NCI-H1092 (cell line): ENCODE data around the gene MTMR6.

ENCODE experiments used
- DNase-seq: peaks from one replicate; lab custom pipeline; 2025; lab: John Stamatoyannopoulos, UW

MTMR6 gene

DNA sequence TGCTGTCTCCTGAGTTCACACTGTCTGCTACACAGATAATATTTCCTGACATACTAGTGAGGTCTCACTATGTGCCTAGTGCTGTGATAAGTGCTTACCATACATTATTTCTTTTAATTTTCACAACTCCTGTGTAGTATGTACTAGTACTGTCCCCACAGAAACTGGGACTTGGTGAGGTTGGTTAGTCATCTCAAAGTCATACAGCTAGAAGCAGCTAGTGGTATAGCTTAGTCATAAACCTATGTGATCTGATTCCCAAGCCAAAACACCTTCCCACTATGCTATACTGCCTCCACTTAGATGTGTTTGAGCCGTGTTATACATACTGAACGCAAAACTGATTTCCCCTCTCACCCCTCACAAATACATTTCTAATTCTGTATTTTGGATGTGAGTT is 10.5 kb downstream of the MTMR6 start:
- DNase-seq: no peak

DNA sequence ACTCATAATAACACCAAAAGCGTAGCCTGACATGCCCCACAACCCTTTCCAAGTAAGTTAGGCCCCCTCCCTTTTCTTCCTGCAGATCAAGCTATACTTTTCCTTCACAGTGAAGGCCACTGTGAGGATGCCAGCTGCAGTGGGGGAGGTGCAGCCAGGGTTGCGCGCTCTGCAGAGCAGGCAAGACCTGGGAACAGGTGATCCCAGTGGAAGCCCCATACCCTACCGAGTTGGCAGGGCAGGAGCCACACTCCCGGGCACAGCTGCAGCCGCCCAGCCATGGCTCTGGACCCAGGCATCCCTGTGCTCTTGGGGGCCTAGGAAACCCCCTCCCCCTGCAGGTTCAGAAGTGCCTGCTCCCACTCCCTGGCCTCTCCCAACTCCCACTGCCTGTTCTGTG is 18.7 kb downstream of the MTMR6 start:
- no peak for DNase-seq

DNA sequence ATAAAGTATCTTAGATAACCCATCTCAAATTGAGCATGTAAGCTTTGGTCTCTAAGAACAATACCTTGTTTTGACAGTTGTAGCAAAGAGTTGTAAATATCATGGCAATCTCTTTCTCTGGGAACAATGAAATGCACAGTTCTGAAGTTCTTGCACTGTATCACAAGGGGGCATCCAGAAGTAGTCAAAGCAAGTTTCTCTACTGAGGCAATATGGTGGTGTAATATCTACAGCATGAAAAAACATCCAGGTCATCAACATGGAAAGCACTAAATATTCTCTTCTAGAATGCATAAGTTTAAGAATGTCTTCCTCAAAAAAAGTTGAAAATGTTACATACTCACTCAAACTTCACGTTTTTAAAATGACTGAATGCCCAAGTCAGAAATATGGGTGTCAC is 19.6 kb downstream of the MTMR6 start:
- DNase-seq: no peak

DNA sequence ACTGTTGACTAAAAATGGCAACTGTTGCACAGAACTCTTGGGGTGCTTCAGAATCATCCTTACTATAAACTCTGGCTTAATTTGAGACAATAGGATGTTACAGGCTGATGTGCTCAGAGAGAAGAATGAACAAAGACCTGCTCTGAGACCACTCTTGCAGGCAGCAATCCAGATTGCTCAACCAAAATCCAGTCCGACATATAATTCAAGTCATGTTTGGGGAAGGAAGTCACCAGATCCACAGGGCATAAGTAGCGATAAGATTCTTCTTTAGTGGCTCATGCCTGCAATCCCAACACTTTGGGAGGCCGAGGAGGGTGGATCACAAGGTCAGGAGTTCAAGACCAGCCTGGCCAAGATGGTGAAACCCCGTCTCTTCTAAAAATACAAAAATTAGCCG is 20.6 kb downstream of the MTMR6 start:
- DNase-seq: no peak

DNA sequence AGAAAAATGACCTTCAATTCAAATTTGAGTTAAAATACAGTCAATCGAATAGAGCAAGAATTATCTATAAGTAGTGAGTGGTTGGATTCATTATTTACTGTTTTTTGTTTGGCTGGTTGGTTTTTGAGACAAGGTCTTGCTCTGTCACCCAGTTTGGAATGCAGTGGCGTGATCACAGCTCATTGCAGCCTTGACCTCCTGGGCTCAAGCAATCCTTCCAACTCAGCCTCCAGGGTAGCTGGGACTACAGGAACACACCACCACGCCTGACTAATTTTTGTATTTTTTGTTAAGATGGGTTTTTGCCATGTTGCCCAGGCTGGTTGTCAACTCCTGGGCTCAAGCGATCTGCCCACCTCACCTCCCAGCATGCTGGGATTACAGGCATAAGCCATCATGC is 25.0 kb downstream of the MTMR6 start:
- no peak for DNase-seq

DNA sequence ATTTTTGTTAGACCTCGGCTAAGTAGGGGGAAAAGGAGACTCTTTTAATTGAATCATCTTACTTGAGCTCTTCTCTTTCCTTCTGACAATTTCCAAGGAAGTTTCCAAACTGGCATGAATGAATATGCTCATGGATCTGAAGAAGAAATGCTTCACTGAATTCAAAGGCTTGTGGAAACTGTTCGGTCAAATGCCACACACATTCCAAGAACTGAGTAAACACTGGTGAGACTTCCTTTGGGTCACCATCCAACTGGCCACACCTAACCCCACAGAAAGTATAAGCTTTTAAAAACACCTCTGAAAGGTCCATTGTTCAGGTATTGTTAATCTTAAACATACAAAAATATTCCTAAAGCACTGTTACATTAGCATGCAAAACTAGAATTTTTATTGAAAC is 33.6 kb downstream of the MTMR6 start:
- no peak for DNase-seq

DNA sequence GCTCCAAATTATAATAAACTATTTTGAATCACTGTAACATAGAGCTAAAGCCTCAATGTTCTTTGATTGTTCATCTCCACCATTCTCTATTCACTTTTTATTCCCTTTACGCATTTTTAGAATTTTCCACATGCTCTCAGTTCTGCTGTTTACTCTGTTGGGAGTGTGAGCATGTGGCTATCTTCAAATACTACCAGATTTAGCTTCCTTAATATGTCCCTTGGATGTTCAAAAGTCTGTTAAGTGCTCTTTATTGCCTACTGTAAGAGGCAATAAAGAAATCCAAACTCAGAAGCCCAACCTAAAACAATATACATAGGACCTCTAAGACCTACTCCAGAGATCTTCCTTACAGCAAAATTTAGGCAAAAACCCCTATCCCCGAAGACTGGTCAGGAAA is 34.5 kb downstream of the MTMR6 start:
- no peak for DNase-seq

DNA sequence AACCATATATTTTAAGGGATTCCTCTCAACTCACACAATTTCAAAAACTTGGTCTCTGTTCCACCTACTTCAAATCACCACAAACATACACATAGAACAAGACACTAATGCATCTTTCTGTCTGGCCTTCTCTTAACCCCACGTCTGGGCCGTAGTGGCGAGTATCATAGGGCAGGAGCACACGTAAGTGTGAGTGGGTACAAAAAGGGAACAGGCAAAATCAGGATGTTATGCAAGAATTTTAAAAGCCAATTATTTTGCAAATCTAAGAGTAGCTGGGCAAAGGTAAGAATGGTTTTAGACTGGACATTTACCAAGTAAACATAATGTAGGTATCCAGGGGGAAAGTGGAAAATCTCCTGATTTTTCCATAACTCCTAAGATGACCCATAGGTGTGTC is 35.1 kb downstream of the MTMR6 start:
- no peak for DNase-seq

DNA sequence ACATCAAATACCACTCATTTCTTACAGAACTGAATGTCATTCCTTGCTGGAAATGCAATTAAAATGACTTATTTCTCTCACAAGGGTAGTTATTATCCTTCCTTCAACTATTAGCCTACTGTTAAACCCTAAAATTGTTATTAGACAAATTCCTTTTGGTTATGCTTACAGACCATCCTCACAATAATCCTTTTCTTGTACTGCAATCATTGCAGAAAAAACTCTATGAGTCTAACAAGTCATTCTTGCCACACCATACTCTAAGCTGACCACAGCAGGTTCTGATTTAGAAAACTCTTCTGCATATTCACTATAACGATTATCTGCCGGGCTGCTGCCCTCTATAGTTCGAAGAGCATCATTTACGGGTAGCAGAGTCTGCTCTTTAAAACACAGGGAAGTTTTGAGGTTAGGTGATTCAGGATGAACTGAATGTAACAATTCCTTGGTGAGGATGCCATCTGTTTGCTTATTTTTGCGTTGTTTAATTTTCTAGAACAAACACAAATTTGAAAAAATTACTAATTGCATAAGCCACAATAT is 38.2 kb downstream of the MTMR6 start:
- DNase-seq: no peak

DNA sequence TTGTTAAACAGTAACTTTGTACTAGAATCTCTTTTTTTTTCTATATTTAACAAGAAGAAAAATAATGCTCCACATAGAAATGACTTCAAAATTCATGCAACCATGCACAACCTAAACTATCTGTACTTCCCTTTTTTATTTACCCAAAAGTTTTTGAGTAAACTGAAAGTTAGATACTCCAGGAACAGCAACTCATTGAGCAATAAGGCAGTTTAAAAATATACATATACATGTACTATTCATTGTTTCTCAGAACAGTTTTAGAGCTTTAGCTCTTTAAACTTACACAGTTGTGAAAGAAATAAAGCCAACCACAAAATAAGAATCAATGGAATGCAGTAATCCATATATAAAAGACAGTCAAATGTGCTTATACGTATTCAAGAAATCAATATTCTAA is 39.2 kb downstream of the MTMR6 start:
- no peak for DNase-seq

DNA sequence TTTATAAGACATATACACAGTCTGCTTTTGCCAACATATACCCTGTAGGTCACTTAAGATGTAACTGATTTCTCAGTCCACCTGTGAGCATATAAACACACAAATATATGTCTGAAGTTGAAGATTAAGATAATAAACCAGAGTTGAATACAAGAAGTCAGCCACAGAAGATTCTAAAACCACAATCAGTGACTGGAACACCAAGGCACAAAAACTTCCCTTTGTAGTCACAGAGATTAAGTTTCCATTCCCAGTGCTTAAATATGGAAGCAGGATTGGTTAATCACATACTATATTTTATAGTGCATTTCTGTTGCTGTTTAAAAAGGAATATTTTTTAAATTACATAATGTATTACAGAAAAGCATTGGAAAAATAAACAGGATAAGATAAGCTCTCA is 39.9 kb downstream of the MTMR6 start:
- DNase-seq: no peak

DNA sequence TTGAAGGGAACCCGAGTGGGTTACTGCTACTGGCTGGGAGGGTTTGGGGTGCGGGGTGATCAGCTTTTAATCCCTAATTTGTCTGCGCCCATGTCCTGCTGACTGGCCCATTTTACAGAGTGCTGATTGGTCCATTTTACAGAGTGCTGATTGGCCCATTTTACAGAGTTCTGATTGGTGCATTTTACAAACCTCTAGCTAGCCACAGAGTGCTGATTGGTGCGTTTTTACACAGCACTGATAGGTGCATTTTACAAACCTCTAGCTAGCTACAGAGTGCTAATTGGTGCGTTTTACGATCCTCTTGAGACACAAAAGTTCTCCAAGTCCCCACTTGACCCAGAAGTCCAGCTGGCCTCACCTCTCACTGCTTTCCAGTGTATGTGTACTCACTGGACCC is 43.2 kb downstream of the MTMR6 start:
- DNase-seq: no peak

DNA sequence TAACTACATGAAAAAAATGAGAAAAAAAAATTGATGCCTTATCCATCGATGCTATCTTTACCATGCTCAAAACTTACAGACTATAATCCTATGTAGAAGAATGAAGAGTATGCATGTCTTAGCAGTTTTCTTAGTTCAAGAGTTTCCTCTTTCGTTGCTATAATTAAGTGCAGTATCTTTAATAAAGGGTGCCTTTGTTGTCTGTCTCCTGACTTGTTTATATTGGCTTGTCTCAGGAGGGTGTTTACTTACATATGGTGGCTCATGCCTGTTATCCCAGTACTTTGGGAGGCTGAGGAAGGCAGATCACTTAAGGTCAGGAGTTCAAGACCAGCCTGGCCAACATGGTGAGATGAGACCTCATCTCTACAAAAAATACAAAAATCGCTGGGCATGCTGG is 44.3 kb downstream of the MTMR6 start:
- DNase-seq: no peak

DNA sequence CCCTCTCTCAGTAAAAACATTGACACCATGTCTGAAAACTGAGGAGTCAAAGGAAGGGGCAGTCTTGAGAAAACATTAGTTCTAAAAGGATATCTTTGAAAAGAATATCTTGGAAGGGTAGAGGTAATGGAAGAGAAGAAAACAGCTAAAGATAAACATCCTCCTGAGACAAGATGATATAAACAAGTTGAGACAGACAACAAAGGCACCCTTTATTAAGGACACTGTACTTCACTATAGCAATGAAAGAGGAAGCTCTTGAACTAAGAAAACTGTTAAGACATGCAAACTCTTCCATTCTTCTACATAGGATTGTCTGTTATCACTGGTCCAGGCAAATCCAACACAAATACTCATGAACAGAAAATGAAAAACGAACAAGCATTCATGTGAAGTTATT is 46.3 kb downstream of the MTMR6 start:
- no peak for DNase-seq

DNA sequence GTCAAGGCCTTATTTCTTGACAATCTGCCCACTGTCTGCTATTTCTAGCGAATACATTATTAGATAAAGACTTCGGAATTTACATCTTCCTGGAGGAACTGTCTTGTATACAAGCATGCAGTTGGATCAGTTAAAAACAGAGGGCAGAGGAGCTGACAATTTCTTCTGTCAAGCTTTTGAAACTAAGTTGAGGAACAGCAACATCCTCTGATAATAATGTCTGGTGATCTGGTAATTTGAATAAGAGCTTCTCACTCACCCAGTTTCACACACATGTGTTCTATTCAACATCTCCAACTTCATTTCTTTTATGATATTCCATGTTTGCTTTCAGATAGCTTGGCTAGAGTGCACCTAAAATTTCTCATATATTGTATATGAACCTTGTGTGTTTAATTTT is 50.2 kb downstream of the MTMR6 start:
- no peak for DNase-seq

DNA sequence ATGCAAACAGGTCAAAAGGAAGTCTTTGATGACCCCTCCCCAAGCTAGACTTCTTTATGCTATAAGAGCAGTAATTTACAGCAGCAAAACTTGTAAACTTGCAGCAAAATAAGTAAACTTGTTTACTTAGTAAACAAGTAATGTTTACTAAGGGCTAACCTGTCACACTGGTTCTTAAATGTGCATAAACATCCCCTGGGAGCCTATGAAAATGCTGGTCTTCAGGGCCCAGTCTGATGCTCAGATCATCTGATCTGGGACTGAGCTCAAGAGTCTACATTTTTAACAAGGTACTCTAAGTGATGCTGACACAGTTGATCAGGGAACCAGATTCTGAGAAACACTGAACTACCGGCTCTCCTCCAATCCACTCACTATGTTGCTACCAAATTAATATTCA is 53.4 kb downstream of the MTMR6 start:
- no peak for DNase-seq

DNA sequence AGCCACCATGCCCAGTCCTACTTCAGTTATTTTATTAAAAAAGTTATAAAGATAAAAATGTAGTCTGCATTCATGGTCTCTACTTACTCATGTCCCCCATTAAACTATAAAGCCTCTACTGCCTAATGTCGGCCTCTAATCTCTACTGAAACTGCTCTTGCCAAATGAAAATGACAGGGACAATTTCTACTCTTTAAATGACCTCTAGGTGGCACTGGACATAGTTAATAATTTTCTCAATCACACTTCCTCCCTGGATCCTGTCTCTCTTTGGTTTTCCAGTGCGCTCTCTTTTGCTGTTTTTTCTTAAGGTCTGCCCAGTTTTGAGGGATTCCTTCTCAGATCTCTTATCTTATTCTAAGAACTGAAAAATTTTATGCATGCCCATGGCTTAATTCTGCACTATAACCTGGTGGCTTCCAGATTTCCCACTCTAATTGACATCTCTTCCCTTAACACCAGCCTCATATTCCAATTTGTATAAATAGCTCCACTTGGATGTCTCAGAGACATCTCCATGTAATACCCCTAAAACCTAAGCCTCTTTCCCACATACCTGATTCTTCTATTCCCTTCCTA is 54.3 kb downstream of the MTMR6 start:
- DNase-seq: peak; percentile 4

DNA sequence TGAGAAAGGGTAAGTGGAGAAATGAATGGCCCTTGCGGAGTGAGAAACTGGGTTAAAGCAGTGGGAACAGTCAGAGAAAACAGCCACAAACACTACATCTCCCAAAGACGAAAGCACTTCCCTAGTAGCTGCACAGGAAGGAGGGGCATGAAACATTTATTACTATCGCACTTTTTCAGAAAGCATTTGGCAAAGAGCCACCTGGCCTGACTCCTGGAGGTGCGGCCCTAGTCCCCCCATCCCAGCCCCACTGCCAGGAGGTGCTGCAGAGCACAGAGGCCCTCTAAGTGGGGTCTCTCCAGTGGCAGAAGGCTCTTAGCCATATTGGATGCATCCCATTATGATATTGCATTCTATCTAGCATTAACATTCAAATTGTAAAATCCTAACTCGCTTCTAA is 55.8 kb downstream of the MTMR6 start:
- no peak for DNase-seq

DNA sequence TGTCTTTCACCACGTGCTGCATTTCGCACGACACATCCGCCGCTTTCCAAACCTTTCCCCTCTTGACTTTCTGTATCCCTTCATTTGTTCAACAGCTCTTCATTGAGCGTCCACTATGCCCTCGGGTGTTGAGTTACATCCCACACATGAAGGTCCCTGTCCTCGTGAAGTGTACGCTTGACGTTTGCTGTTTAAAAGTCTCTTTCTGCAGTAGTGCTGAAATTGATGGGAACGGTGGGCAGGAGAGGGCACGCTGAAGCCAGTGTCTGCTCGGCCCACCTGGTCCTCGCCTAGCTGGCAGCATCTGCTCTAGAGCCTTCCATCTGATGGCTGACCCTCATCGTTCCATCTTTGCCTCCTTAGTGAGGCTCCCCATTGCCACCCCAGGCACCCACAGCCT is 59.6 kb downstream of the MTMR6 start:
- no peak for DNase-seq

DNA sequence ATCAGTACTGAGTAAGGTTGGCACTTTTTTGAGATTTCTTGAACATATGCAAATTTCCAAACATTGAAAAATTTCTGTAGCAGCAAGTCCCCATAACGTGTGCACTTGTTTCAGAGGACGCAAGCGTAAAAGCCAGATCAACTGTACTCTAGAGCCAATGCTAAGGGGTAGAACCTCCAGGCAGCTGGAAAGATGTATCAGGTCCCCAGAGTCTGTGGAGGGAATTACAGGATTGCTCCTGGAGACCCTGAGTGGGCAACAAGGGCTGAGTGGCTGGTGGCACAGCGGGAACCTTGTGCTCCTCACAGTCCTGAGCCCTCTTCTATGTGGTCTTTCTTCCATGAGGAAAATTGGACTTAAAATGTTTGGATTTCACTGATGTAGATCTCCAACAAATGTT is 61.3 kb downstream of the MTMR6 start:
- no peak for DNase-seq

DNA sequence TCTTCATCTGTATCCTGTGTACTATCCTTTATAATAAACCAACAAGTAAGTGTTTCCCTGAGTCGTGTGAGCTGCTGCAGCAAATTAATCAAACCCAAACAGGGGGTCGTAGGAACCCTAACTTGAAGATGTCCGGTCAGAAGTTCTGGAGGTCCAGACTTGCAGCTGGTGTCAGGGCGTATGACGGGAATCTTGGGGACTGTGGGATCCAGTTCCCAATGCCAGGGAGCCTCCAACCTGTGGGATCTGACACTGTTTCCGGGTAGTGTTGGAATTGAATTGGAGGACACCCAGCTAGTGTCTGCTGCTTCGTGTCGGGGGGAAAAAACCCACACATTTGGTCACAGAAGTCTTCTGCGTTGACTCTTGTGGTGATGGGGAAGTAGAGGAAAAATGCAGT is 63.1 kb downstream of the MTMR6 start:
- no peak for DNase-seq

DNA sequence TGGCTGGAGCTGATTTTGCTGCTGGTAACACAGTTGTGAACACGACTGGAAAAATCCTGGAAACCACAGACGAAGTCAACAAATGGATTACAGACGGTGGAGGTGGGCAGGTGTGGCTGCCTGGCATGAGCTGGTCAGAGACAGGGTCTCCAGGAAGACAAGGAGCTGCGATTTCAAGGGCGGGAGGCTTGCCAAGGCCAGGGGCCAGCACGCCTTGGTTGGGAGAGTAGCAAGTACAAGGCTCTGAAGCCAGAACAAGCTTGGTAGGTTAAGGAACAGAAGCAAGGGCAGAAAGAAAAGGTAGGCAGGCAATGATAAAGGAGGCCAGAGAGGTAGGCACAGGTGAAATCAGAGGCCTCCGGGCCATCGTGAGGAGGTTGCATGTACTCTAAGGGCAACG is 64.5 kb downstream of the MTMR6 start:
- DNase-seq: no peak

DNA sequence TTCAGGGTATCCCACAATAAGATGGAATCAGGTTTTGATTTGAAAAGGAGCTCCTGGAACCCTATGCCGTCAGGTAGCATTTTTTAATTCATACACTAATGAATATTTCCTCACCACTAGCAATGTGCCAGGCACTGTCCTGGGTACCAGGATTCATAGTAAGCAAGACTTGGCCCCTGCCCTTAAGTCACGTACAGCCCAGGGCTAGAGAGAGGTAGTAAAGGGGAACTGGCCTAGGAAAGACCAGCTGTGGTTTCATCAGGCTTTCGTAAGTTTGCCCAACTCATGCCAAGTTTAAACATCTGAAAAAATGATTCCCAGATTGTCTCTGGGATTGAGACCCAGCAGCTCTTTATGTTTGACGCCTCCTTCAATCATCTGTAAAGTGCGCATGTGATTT is 69.3 kb downstream of the MTMR6 start:
- DNase-seq: no peak

DNA sequence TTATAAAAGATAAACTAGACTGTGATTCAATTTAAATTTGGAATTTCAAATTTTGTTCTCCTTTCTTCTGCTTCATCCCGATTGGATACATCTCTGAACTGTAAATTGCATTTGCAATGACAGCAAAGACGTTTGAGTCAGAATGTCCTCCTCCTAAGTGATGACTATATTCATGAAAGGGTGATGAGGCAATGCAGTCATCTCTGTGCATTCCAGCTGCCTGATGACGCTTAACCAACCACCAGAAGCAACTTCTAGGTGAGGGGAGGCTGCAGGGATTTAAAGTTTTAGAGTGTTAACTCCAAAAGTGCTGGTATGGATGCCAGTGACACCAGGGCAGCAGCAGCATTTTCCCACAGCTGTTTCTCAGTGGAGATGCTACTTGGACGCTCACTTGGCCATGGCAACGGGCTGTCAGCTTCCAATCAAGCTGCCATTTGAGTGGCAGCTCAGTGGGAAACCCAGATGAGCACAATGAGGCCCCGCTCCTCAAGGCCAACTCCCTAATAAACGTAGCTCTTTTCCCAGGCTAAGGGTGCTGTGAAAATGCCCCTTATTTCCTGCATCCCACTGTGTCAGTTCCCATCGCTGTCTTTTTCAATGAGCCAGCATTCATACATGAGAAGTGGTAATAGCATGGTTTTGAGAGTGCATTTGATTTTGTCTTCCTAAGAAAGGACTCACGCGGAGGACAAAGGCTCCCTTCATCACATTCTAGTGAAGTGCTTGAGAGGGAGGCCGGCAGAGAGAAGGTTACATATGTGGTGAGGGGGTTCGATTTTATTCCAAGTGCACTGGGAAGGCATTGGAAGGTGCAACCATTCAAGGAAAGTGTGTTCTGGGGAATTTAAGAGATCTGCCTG is 70.0 kb downstream of the MTMR6 start:
- DNase-seq: no peak
